Smooth muscle cell of the pulmonary artery (primary cell): ENCODE measurements around the gene KAT2A. TPM values are rescaled to one million over a fixed set of nuclear protein-coding genes. Genes with fewer than 3 reads are reported as not detected.

Experiments used
- total RNA-seq: library from RNA; depleted of rRNA; stranded (reverse); fragments of >200 nt; gene quantifications from 2 replicates; pipeline ENCODE4 v1.2.3, GENCODE V29; 2014

KAT2A gene
- 9.9 and 19.7 TPM in 2 replicates for total RNA-seq

GRCh38 chr17:42120770-42121769 lies at the start of gene KAT2A:
KAT2A (minus strand) TSS chr17:42121367; CDS start chr17:42121304, 63 bp downstream.

DNA sequence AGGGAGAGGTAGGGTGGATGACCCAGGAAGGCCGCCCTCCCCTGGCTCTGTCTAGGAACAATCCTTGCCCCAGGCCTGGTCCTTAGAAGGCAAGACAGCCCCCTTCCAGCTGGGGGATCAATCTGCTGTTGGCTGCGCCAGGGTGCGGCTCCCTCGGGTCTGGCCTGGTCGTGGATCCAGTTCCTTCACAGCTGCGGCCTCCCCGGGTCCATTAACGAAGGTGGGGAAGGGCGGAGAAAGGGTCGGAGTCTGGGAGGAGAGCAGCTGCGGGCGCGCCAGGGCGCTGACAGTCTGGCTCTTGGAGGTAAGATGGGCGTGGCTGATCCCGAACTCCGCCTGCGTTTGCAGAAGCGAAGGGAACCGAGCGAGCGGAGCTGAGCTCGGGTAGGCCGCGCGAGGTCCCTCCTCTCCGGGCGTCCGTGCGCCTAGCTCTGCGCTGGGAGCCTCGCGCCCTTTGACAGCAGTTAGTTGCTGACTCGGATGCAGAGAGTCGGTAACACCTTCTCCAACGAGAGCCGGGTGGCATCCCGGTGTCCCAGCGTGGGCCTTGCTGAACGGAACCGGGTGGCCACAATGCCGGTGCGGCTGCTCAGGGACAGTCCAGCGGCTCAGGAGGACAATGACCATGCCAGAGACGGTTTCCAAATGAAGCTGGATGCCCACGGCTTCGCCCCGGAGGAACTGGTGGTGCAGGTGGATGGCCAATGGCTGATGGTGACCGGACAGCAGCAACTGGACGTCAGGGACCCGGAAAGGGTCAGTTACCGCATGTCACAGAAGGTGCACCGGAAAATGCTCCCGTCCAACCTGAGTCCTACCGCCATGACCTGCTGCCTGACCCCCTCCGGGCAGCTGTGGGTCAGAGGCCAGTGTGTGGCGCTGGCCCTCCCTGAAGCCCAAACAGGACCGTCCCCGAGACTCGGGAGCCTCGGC lies 1.5 kb upstream of the KAT2A start, which contains the start of gene HSPB9:
Gene HSPB9, plus strand, starts transcription at position 434 of the 933 bp plus-strand sequence. Its CDS starts 47 bp downstream, at position 481.

GRCh38 chr17:42112552-42113176 lies 8.5 kb downstream of the KAT2A start, which contains the start of gene DHX58:
DHX58 (minus strand) TSS chr17:42112714; CDS start chr17:42111892, 822 bp downstream.

GRCh38 chr17:42097691-42098631 lies 23.2 kb downstream of the KAT2A start, which contains the start of gene ZNF385C:
ZNF385C (minus strand) TSS chr17:42098473; CDS start chr17:42063056, 35,417 bp downstream.

Other genes with a start within 250 kb of the KAT2A start
- gene ACLY, start 202.4 kb downstream of the KAT2A start, total RNA-seq = 199 and 311 TPM in 2 replicates
- 0.46 and 0.72 TPM in 2 replicates for gene ODAD4, start 190.8 kb downstream of the KAT2A start, total RNA-seq
- 51.7 and 87.2 TPM in 2 replicates for gene CNP, start 154.6 kb downstream of the KAT2A start, total RNA-seq
- 45.6 and 48.4 TPM in 2 replicates for gene DNAJC7, start 103.9 kb downstream of the KAT2A start, total RNA-seq
- gene NKIRAS2, start 101.3 kb downstream of the KAT2A start, total RNA-seq = 41.7 and 42.9 TPM in 2 replicates
- gene C17orf113, start 70.8 kb downstream of the KAT2A start, total RNA-seq = 0.13 and 0.33 TPM in 2 replicates
- gene ZNF385C, start 22.9 kb downstream of the KAT2A start, total RNA-seq = 0.03 TPM in 1 of 2 replicates, not detected in the other
- 9.5 and 11.3 TPM in 2 replicates for gene DHX58, start 8.7 kb downstream of the KAT2A start, total RNA-seq
- 0.07 TPM in 2 replicates for gene HSPB9, start 1.4 kb upstream of the KAT2A start, total RNA-seq
- 86.7 and 98.2 TPM in 2 replicates for gene RAB5C, start 33.6 kb upstream of the KAT2A start, total RNA-seq
- 0.03 TPM in 1 of 2 replicates, not detected in the other for gene KCNH4, start 59.8 kb upstream of the KAT2A start, total RNA-seq
- gene HCRT, start 64.1 kb upstream of the KAT2A start, total RNA-seq = not detected in 2 replicates
- gene GHDC, start 73.1 kb upstream of the KAT2A start, total RNA-seq = 18.8 and 21.1 TPM in 2 replicates
- gene STAT5B, start 155.0 kb upstream of the KAT2A start, total RNA-seq = 30.2 and 33.4 TPM in 2 replicates
- gene STAT5A, start 167.1 kb upstream of the KAT2A start, total RNA-seq = 19.2 and 20.1 TPM in 2 replicates